A673 (cell line): ENCODE measurements around the gene MYCBPAP. TPM values are rescaled to one million over a fixed set of nuclear protein-coding genes. Genes with fewer than 3 reads are reported as not detected.

ENCODE experiments used
- Bru-seq: library from RNA; stranded (reverse); fragments of 400-500 nt; gene quantifications from one replicate; lab custom pipeline; 2021; lab: Mats Ljungman, UMichigan
- BruChase-seq, 2 experiments: library from RNA; stranded (reverse); fragments of 400-500 nt; gene quantifications; one replicate each; lab custom pipeline; 2021; lab: Mats Ljungman, UMichigan
- BruUV-seq: library from RNA; stranded (reverse); fragments of 400-500 nt; replicated peaks from 2 replicates; lab custom pipeline; 2021; lab: Mats Ljungman, UMichigan
- CTCF ChIA-PET: fragments of 300-600 bp; sonication (Branson Sonifier 250); formaldehyde crosslinking; loops from one replicate; lab custom pipeline; 2022; ENCODE audit warnings: antibody characterized with exemption; lab: Charles Lee
- POLR2A ChIA-PET: fragments of 300-600 bp; sonication (Branson Sonifier 250); formaldehyde crosslinking; loops from one replicate; lab custom pipeline; 2022; ENCODE audit warnings: antibody characterized with exemption; ENCODE audit not compliant: low non-redundant PET; lab: Charles Lee
- DNase-seq: peaks from one replicate; pipeline ENCODE4 v3.0.0-alpha.2; 2015; ENCODE audit warnings: low spot score
- H3K27ac ChIP-seq: fragments of 200-600 bp; sonication (generic); 2 replicates; pipeline ENCODE4 v1.5.1; 2016; ENCODE audit warnings: mixed run types, low read depth, mild to moderate bottlenecking, mixed read lengths, antibody characterized with exemption, low read length; ENCODE audit not compliant: poor library complexity, severe bottlenecking
- H3K27me3 ChIP-seq: fragments of 200-600 bp; sonication (generic); replicated peaks from 2 replicates; pipeline ENCODE4 v1.6.1; 2017; ENCODE audit warnings: mixed run types, low read depth, mild to moderate bottlenecking, mixed read lengths, antibody characterized with exemption, low read length; ENCODE audit not compliant: insufficient read depth, poor library complexity
- H3K36me3 ChIP-seq: fragments of 200-600 bp; sonication (generic); 2 replicates; pipeline ENCODE4 v1.6.1; 2016; ENCODE audit warnings: mixed run types, mild to moderate bottlenecking, mixed read lengths, antibody characterized with exemption, low read length; ENCODE audit not compliant: insufficient read depth, poor library complexity, severe bottlenecking
- H3K4me1 ChIP-seq: fragments of 200-600 bp; sonication (generic); 2 replicates; pipeline ENCODE4 v1.6.1; 2017; ENCODE audit warnings: mixed run types, mild to moderate bottlenecking, mixed read lengths, antibody characterized with exemption, low read length; ENCODE audit not compliant: insufficient read depth, poor library complexity, severe bottlenecking
- H3K4me3 ChIP-seq: fragments of 200-600 bp; sonication (generic); 2 replicates; pipeline ENCODE4 v1.5.1; 2016; ENCODE audit warnings: low read depth, mixed run types, mild to moderate bottlenecking, mixed read lengths, low read length; ENCODE audit not compliant: poor library complexity, severe bottlenecking
- H3K9me3 ChIP-seq: fragments of 200-600 bp; sonication (generic); 2 replicates; pipeline ENCODE4 v1.6.1; 2016; ENCODE audit warnings: mixed run types, low read depth, mild to moderate bottlenecking, mixed read lengths, antibody characterized with exemption, low read length; ENCODE audit not compliant: poor library complexity, severe bottlenecking
- EZH2 ChIP-seq: fragments of 200-600 bp; sonication (generic); IDR thresholded peaks from 2 replicates; pipeline ENCODE4 v1.6.1; 2017; ENCODE audit warnings: borderline replicate concordance, low read depth, mild to moderate bottlenecking, mixed read lengths, antibody characterized with exemption, low read length; ENCODE audit not compliant: poor library complexity, severe bottlenecking
- intact Hi-C: fragments of 100-400 bp; cut with micrococcal nuclease; formaldehyde crosslinking; loops from one replicate; pipeline ENCODE4 v1.10.0; 2022; ENCODE audit not compliant: unreplicated experiment
- long read RNA-seq: library from polyadenylated mRNA; stranded (forward); transcript quantifications from one replicate; pipeline ENCODE4 v2.0.0, GENCODE V29; 2022
- total RNA-seq: library from RNA; stranded (reverse); gene quantifications from 2 replicates; pipeline ENCODE4 v1.2.3, GENCODE V29; 2021
- TF ChIP-seq, protein P1 (sequence below): fragments of 300-800, 200-600 bp; sonication (generic); conservative IDR thresholded peaks from 2 replicates; pipeline ENCODE4 v1.5.1; 2017; ENCODE audit warnings: low read depth, mild to moderate bottlenecking, antibody characterized with exemption, low read length, moderate library complexity, mixed read lengths

The MYCBPAP gene, protein sequence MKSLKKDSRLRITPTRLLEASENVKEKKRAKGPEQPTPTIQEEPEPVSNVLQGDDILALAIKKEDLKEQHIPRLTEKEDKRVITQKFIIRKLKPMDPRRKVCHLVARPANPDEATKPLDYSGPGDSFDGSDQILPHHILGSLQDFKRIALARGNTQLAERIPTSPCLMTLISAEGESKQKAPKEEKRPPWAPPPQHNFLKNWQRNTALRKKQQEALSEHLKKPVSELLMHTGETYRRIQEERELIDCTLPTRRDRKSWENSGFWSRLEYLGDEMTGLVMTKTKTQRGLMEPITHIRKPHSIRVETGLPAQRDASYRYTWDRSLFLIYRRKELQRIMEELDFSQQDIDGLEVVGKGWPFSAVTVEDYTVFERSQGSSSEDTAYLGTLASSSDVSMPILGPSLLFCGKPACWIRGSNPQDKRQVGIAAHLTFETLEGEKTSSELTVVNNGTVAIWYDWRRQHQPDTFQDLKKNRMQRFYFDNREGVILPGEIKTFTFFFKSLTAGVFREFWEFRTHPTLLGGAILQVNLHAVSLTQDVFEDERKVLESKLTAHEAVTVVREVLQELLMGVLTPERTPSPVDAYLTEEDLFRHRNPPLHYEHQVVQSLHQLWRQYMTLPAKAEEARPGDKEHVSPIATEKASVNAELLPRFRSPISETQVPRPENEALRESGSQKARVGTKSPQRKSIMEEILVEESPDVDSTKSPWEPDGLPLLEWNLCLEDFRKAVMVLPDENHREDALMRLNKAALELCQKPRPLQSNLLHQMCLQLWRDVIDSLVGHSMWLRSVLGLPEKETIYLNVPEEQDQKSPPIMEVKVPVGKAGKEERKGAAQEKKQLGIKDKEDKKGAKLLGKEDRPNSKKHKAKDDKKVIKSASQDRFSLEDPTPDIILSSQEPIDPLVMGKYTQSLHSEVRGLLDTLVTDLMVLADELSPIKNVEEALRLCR
- total RNA-seq (0.92 and 1.2 TPM in 2 replicates), Bru-seq, nascent RNA (percentile 20 among the genes with signal in this experiment), BruChase-seq, experiment 1, labeled RNA remaining after a 2-hour chase (percentile 22 among the genes with signal in this experiment), BruChase-seq, experiment 2, labeled RNA remaining after a 6-hour chase (percentile 18 among the genes with signal in this experiment)
- long read RNA-seq, result 0 reads

- H3K9me3 ChIP-seq, result no peaks in the 10 kb centered on the region
- H3K36me3 ChIP-seq, result no peaks in the 10 kb centered on the region
- TF ChIP-seq, protein P1, sequence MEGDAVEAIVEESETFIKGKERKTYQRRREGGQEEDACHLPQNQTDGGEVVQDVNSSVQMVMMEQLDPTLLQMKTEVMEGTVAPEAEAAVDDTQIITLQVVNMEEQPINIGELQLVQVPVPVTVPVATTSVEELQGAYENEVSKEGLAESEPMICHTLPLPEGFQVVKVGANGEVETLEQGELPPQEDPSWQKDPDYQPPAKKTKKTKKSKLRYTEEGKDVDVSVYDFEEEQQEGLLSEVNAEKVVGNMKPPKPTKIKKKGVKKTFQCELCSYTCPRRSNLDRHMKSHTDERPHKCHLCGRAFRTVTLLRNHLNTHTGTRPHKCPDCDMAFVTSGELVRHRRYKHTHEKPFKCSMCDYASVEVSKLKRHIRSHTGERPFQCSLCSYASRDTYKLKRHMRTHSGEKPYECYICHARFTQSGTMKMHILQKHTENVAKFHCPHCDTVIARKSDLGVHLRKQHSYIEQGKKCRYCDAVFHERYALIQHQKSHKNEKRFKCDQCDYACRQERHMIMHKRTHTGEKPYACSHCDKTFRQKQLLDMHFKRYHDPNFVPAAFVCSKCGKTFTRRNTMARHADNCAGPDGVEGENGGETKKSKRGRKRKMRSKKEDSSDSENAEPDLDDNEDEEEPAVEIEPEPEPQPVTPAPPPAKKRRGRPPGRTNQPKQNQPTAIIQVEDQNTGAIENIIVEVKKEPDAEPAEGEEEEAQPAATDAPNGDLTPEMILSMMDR, result peak; percentile 34
- TF ChIP-seq EZH2, result no peak
- no TSS peak for BruUV-seq
- no peak within 1 kb of the TSS for H3K27ac ChIP-seq
- intact Hi-C loops, result no loop called here
- H3K27me3 ChIP-seq, result no peaks in the 10 kb centered on the region
- H3K4me3 ChIP-seq, result peak within 1 kb of the TSS; percentile 48
- peak; percentile 79 for DNase-seq
- POLR2A ChIA-PET, result no interaction called here
- CTCF ChIA-PET, result no interaction called here
- H3K4me1 ChIP-seq, result peaks cover 6% of the 10 kb centered on the region
These were observed at the start of gene MYCBPAP for GRCh38 chr17:50507871-50508572. TSS of gene MYCBPAP (plus strand) at chr17:50508439. CDS start at chr17:50508675, 236 bp downstream.

DNA sequence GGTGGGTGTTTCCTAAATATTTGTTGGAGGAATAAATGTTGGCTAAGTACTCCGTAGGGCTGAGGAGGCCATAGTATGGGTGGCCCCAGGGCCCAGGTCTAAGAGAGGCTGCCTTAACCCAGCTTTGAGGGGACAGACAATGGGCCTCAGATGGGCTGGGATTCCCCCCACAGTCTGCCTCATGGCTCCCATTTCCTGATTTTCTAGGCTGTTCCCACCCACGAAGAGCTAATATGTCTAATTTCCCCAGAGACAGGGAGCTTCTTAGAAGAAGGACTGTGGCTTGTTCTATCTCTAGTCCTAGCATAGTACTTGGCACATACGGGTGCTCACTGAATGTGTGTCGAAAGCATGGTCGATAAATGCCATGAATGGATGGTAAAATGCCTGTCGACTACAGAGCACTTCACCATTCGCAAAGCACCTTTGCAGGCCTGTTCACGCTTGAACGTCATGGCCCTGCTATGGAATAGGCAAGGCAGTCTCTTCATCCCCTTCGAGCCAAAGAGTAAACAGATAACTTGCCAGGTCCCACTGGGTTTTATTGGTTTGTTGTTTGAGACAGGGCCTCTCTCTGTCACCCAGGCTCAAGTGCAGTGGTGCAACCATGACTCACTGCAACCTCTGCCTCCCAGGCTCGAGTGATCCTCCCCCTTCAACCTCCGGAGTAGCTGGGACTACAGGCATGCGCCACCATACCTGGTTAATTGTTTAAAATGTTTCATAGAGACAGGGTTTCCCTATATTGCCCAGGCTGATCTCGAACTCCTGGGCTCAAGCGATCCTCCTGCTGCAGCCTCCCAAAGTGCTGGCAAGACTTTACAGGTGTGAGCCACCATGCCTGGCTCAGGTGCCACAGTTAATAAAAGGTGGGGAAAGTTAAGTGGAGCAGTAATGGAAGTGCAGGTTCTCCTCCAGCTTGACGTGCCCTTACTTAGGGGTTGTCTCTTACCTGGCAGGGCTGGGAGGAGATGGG is 49.2 kb upstream of the MYCBPAP start:
- Histone ChIP-seq H3K4me1 (peaks cover 9% of the 10 kb centered on the region), H3K27ac (no peak overlapping the region), H3K4me3 (no peak overlapping the region), H3K27me3 (no peaks in the 10 kb centered on the region), H3K36me3 (no peaks in the 10 kb centered on the region), H3K9me3 (no peaks in the 10 kb centered on the region)
- TF ChIP-seq EZH2, result no peak
- TF ChIP-seq, protein P1, result no peak
- POLR2A ChIA-PET, result no interaction called here
- intact Hi-C loops, result no loop called here
- BruUV-seq, result no TSS peak
- CTCF ChIA-PET, result interaction anchor here (0.5 kb wide), 1 partner anchor 41 kb away, joined by 15 read pairs; no protein-coding TSS in a partner anchor
- DNase-seq, result no peak
